Stimulated activated CD4-positive, alpha-beta T cell treated with anti-CD3 and anti-CD28 coated beads, Interleukin-12 subunit alpha, Interleukin-12 subunit beta, amount 100 ng/mL, for 48 hours (primary cell): ENCODE data around the gene EIF5B.

Experiments
- DNase-seq, 3 donors: peaks; one replicate each; pipeline ENCODE4 v3.0.0-alpha.2; 2020; ENCODE audit warnings: low read depth in 2 of 3, low spot score in 1 of 3

The EIF5B gene

GRCh38 chr2:99410276-99410675 lies 73.1 kb downstream of the EIF5B start:
- DNase-seq, result no peak

DNA sequence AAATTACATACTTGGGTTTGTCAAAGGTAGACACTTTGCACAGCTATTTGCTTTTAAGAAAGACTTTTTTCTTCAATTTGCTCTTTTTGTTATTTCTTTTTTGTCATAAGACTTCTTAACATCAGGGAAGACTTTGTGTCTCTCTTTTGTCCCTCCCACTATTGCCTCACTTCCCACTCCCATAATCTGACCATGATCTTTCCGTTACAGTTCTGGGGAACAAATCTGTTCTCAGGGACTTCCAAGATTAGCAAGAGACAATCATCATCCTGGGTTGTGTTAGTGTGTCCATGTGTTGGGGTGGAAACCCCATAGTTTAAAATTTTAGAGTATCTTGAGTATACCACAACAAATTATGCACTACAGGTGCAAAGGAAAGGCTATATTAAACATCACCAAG lies 77.4 kb downstream of the EIF5B start:
- DNase-seq, result no peak

- DNase-seq, result no peak
Observed at GRCh38 chr2:99417396-99417795, 80.2 kb downstream of the EIF5B start.

DNA sequence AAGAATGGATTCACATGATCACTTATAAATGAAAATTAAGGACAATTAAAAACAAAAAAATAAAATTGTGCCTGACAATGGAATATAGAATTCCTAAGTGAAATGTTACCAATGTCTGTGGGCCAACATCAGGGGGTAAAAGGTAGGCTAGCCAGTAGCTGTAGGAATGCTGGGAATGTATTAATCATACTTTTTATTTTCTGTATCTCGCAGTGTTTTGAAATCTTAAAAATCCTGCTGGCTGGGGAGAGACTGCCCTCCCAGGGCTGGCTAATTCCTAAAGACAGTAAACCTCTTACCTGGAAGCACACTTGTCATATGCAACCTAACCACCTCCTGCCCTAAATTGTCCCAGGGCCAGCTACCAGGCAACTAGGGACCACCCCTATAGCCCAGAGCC lies 82.8 kb downstream of the EIF5B start:
- DNase-seq, result no peak

DNA sequence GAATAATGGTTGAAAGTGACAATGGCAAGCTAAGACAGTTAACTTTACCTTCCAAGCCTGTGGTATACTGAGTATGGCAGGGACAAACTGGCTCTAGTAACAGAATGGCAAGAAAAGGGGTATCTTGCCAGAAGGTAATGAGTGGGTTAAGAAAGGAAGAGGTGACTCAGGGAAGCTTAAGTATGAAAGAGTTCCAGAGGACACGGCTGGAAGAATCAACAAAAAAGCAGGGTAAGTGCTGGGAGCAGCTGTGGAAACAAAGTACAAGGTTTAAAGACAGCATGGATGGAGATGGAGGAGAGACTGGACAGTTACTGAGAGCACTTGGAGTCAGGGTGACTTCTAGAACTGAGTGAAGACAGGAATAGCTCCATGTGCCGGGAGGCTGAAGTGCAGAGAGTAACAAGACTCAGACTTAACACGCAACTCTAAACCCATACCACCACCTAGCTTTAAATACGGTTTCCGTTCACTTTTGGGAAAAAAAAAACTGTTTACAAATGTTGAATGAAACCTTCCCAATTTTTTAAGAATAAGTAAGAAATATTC lies 83.6 kb downstream of the EIF5B start:
- no peak for DNase-seq

GRCh38 chr2:99421469-99421868 lies 84.3 kb downstream of the EIF5B start:
- no peak for DNase-seq

DNA sequence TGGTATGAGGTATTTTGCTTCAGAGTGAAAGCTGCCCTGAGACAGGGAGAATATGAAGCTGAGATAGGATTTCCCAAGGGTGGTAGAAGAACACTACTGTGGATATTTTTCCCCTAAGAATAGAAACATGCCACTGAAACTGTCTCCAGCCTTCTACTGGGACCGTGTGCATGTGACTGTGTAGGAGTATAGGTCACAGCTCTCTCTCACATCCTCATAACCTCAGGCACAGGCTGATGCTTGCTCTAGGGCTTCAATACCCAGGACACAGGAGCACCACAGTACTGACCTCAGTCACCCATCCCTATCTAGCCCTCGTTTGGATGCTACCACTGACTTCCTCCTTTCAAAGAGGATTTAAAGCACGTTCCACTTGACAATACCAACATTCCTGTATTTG lies 85.4 kb downstream of the EIF5B start:
- no peak for DNase-seq

GRCh38 chr2:99424371-99424770 lies 87.2 kb downstream of the EIF5B start:
- no peak for DNase-seq

GRCh38 chr2:99425022-99425421 lies 87.8 kb downstream of the EIF5B start:
- no peak for DNase-seq

GRCh38 chr2:99430614-99431291 lies 93.6 kb downstream of the EIF5B start:
- DNase-seq, result no peak

DNA sequence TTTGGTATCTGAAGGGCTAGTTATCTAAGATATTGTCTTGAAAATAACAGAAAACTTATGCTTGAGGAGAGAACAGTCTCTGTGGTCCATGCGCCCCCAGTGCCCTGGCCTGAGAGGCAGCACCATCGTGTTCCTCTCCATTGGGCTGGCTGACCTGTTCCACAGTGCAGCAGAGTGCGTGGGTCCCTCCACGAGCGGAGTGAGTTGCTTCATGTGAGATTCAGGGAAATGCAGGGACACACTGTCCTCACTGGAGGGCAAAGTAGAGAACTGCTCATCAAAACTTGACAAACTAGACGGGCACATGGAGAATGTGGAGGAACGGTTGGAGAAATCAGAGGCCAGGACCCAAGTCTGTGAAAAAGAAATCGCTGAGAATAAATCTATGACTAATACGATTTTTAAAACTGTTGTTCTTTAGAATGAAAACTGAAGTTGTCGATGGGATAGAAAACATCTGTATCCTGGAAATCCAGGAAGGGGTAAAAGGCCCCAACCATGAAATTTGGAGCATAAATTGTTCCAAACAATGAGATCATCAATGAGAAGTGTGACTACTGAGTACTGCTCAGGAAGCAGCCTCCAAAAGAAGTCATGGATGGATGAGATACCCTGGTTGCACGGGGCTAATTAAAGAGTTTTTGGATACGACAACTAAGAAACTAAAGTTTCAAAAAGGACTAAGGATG lies 94.5 kb downstream of the EIF5B start:
- DNase-seq, result no peak

- DNase-seq, result no peak
Observed at GRCh38 chr2:99433340-99433739, 96.2 kb downstream of the EIF5B start.

- DNase-seq, result no peak
Observed at GRCh38 chr2:99436874-99437273, 99.7 kb downstream of the EIF5B start.

DNA sequence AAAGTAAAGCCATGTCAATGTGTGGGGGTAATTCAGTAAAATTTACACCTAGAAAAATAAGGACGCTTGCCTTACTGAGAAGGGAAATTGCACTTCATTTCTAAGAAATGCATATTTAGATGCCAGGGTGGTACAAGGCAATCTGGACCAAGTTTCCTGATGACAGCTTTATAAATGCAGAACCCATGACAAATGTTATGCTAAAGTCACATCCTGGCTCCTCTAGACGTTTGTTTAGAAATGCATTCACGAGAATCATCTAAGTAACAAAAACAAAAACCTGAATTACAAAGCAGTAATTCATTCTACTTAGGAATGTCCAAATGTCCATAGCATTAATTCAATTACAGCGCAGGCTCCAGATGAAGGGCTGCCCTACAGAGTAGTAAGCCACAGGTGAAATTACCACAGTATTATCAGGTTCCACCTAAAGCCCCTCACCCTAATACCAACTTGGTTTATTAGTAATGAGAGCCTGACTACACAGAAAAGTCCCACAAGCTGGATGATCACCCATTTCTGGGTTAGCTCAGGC lies 102.8 kb downstream of the EIF5B start:
- DNase-seq, result no peak

DNA sequence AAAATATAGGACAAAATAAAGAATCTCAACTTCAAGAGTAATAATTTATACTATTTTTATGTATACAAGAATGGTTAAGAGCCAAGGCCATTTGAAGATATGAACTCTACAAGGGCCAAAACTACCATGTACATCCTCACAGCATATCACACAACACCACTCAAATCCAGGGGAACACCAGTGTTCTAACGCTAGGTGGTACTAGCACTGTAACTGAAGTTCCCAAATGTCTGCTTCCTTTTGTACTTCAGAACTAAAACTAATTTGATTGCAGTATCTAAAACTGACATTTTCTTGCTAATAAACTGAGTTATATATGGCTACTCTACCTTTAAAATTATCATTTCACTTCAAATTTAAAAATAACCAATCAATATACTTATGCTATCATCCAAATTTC lies 105.6 kb downstream of the EIF5B start:
- no peak for DNase-seq

- no peak for DNase-seq
Observed at GRCh38 chr2:99444222-99444621, 107.0 kb downstream of the EIF5B start.

GRCh38 chr2:99445065-99445464 lies 107.9 kb downstream of the EIF5B start:
- no peak for DNase-seq

GRCh38 chr2:99448556-99448955 lies 111.4 kb downstream of the EIF5B start:
- no peak for DNase-seq

DNA sequence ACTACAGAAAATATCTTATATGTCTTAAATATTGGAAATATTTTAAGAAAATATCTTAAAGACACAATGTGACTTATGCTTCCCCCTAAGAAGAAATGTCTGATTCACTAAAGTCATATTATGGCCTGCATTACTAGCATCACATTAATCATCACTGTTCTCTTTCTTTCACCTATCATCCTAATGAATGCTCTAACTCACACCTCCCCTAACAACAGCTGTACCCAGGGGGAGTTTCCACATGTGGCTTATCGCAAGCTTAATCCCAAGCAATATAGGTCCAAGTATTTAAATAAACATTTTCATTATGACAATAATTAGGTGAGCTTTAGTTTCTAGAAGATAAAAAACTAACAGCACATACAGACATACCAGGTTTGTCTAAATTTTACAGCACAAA lies 113.0 kb downstream of the EIF5B start:
- DNase-seq, result no peak
